ENCODE data around the gene MFSD6L.
A peak's percentile ranks its signal among the peaks of the same experiment; 100 is the strongest.

Gene MFSD6L

GRCh38 chr17:8798176-8798845, 854 bp downstream of the MFSD6L start:
- Histone ChIP-seq H3K27me3 (ENCODE audit: insufficient read depth, low read length) (no peaks in the 10 kb centered on the region), H3K14ac (ENCODE audit: low read length) (no peak overlapping the region), H4K91ac (ENCODE audit: low read depth, low read length) (peak overlapping the region; percentile 63), H4K12ac (ENCODE audit: low read depth, low read length) (no peak overlapping the region), H2BK5ac (ENCODE audit: low read depth, low read length, poor library complexity) (no peak overlapping the region), H3K9me3 (ENCODE audit: insufficient read depth, low read depth, low read length) (no peaks in the 10 kb centered on the region), H3K18ac (ENCODE audit: low read length) (no peak overlapping the region), H3K23ac (ENCODE audit: low read length) (no peak overlapping the region), H2BK120ac (ENCODE audit: insufficient read depth, low read length, poor library complexity) (no peak overlapping the region), H3K36me3 (ENCODE audit: control insufficient read depth in 1 of 2, insufficient read depth in 2 of 2, low read length in 2 of 2) (no peaks in the 10 kb centered on the region), H3K4me3 (ENCODE audit: low read depth, low read length) (no peak overlapping the region), H4K8ac (ENCODE audit: low read depth, low read length) (peak overlapping the region; percentile 31), H3K4me2 (ENCODE audit: low read length) (peak overlapping the region; percentile 64), H3K9ac (ENCODE audit: low read length) (no peak overlapping the region), H3K4ac (ENCODE audit: low read depth, low read length) (no peak overlapping the region), H2AFZ (ENCODE audit: insufficient read depth, low read length, poor library complexity) (no peak overlapping the region), H3K4me1 (ENCODE audit: control insufficient read depth in 1 of 2, insufficient read depth in 2 of 2, low read length in 2 of 2) (peaks cover 12 to 15% of the 10 kb centered on the region in 2 experiments), H3K27ac (ENCODE audit: low read depth, low read length) (no peak overlapping the region), H3K79me1 (ENCODE audit: low read length) (peaks cover 2% of the 10 kb centered on the region), H2AK5ac (ENCODE audit: low read length) (no peak overlapping the region), H2BK12ac (ENCODE audit: low read length) (no peak overlapping the region), H3K79me2 (ENCODE audit: control insufficient read depth, insufficient read depth, low read length, poor library complexity) (no peaks in the 10 kb centered on the region)
- WGBS (ENCODE audit: extremely low coverage, insufficient coverage, insufficient read length) = no CpG with 5 or more reads among the region's 23 CpGs
- no peak for DNase-seq

- H3K27me3 ChIP-seq (ENCODE audit: insufficient read depth, low read length) = no peaks in the 10 kb centered on the region
- H2AK5ac ChIP-seq (ENCODE audit: low read length) = no peak overlapping the region
- DNase-seq = no peak
- no CpG with 5 or more reads among the region's 14 CpGs for WGBS (ENCODE audit: extremely low coverage, insufficient coverage, insufficient read length)
- H2AFZ ChIP-seq (ENCODE audit: insufficient read depth, low read length, poor library complexity) = no peak overlapping the region
- H2BK5ac ChIP-seq (ENCODE audit: low read depth, low read length, poor library complexity) = no peak overlapping the region
- no peak overlapping the region for H4K91ac ChIP-seq (ENCODE audit: low read depth, low read length)
- no peak overlapping the region for H3K4me2 ChIP-seq (ENCODE audit: low read length)
- no peak overlapping the region for H3K14ac ChIP-seq (ENCODE audit: low read length)
- H3K27ac ChIP-seq (ENCODE audit: low read depth, low read length) = no peak overlapping the region
- no peaks in the 10 kb centered on the region for H3K36me3 ChIP-seq (ENCODE audit: control insufficient read depth in 1 of 2, insufficient read depth in 2 of 2, low read length in 2 of 2)
- peaks cover 12 to 15% of the 10 kb centered on the region in 2 experiments for H3K4me1 ChIP-seq (ENCODE audit: control insufficient read depth in 1 of 2, insufficient read depth in 2 of 2, low read length in 2 of 2)
- H4K12ac ChIP-seq (ENCODE audit: low read depth, low read length) = no peak overlapping the region
- H3K9ac ChIP-seq (ENCODE audit: low read length) = no peak overlapping the region
- H3K18ac ChIP-seq (ENCODE audit: low read length) = no peak overlapping the region
- H3K4ac ChIP-seq (ENCODE audit: low read depth, low read length) = no peak overlapping the region
- H2BK120ac ChIP-seq (ENCODE audit: insufficient read depth, low read length, poor library complexity) = no peak overlapping the region
- H2BK12ac ChIP-seq (ENCODE audit: low read length) = no peak overlapping the region
- H3K79me1 ChIP-seq (ENCODE audit: low read length) = peaks cover 2% of the 10 kb centered on the region
- no peak overlapping the region for H3K4me3 ChIP-seq (ENCODE audit: low read depth, low read length)
- H4K8ac ChIP-seq (ENCODE audit: low read depth, low read length) = no peak overlapping the region
- no peak overlapping the region for H3K23ac ChIP-seq (ENCODE audit: low read length)
- no peaks in the 10 kb centered on the region for H3K79me2 ChIP-seq (ENCODE audit: control insufficient read depth, insufficient read depth, low read length, poor library complexity)
- no peaks in the 10 kb centered on the region for H3K9me3 ChIP-seq (ENCODE audit: insufficient read depth, low read depth, low read length)
Observed at GRCh38 chr17:8797621-8798175, 1.5 kb downstream of the MFSD6L start.

GRCh38 chr17:8794636-8795035, 4.5 kb downstream of the MFSD6L start:
- no CpG with 5 or more reads among the region's 7 CpGs for WGBS (ENCODE audit: extremely low coverage, insufficient coverage, insufficient read length)
- no peak overlapping the region for H4K8ac ChIP-seq (ENCODE audit: low read depth, low read length)

GRCh38 chr17:8793649-8794048, 5.5 kb downstream of the MFSD6L start:
- Histone ChIP-seq H3K4me2 (ENCODE audit: low read length) (no peak overlapping the region), H2BK12ac (ENCODE audit: low read length) (no peak overlapping the region), H3K4me3 (ENCODE audit: low read depth, low read length) (no peak overlapping the region), H2AFZ (ENCODE audit: insufficient read depth, low read length, poor library complexity) (no peak overlapping the region), H3K79me2 (ENCODE audit: control insufficient read depth, insufficient read depth, low read length, poor library complexity) (no peaks in the 10 kb centered on the region), H2BK5ac (ENCODE audit: low read depth, low read length, poor library complexity) (no peak overlapping the region), H3K14ac (ENCODE audit: low read length) (no peak overlapping the region), H3K4ac (ENCODE audit: low read depth, low read length) (no peak overlapping the region), H3K9me3 (ENCODE audit: insufficient read depth, low read depth, low read length) (no peaks in the 10 kb centered on the region), H3K27me3 (ENCODE audit: insufficient read depth, low read length) (no peaks in the 10 kb centered on the region), H3K79me1 (ENCODE audit: low read length) (no peaks in the 10 kb centered on the region), H3K4me1 (ENCODE audit: control insufficient read depth in 1 of 2, insufficient read depth in 2 of 2, low read length in 2 of 2) (peaks cover under 1 to 2% of the 10 kb centered on the region in 2 experiments), H4K8ac (ENCODE audit: low read depth, low read length) (no peak overlapping the region), H2BK120ac (ENCODE audit: insufficient read depth, low read length, poor library complexity) (no peak overlapping the region), H3K23ac (ENCODE audit: low read length) (no peak overlapping the region), H3K9ac (ENCODE audit: low read length) (no peak overlapping the region), H3K18ac (ENCODE audit: low read length) (no peak overlapping the region), H2AK5ac (ENCODE audit: low read length) (no peak overlapping the region), H4K12ac (ENCODE audit: low read depth, low read length) (no peak overlapping the region), H3K36me3 (ENCODE audit: control insufficient read depth in 1 of 2, insufficient read depth in 2 of 2, low read length in 2 of 2) (no peaks in the 10 kb centered on the region), H4K91ac (ENCODE audit: low read depth, low read length) (no peak overlapping the region), H3K27ac (ENCODE audit: low read depth, low read length) (no peak overlapping the region)
- WGBS (ENCODE audit: extremely low coverage, insufficient coverage, insufficient read length) = 100% methylated on average over 2 of the region's 2 CpGs
- no peak for DNase-seq

More at GRCh38 chr17:8794636-8795035, 4.5 kb downstream of the MFSD6L start:
- peaks cover 9 to 11% of the 10 kb centered on the region in 2 experiments for H3K4me1 ChIP-seq (ENCODE audit: control insufficient read depth in 1 of 2, insufficient read depth in 2 of 2, low read length in 2 of 2)
- H3K79me2 ChIP-seq (ENCODE audit: control insufficient read depth, insufficient read depth, low read length, poor library complexity) = no peaks in the 10 kb centered on the region
- no peak overlapping the region for H3K18ac ChIP-seq (ENCODE audit: low read length)
- no peak overlapping the region for H4K91ac ChIP-seq (ENCODE audit: low read depth, low read length)
- no peak overlapping the region for H3K4me2 ChIP-seq (ENCODE audit: low read length)
- no peak overlapping the region for H2BK120ac ChIP-seq (ENCODE audit: insufficient read depth, low read length, poor library complexity)
- no peak overlapping the region for H3K4ac ChIP-seq (ENCODE audit: low read depth, low read length)
- DNase-seq = no peak
- no peaks in the 10 kb centered on the region for H3K9me3 ChIP-seq (ENCODE audit: insufficient read depth, low read depth, low read length)
- no peak overlapping the region for H3K9ac ChIP-seq (ENCODE audit: low read length)
- no peak overlapping the region for H4K12ac ChIP-seq (ENCODE audit: low read depth, low read length)
- H3K36me3 ChIP-seq (ENCODE audit: control insufficient read depth in 1 of 2, insufficient read depth in 2 of 2, low read length in 2 of 2) = no peaks in the 10 kb centered on the region
- H3K23ac ChIP-seq (ENCODE audit: low read length) = no peak overlapping the region
- no peak overlapping the region for H2AFZ ChIP-seq (ENCODE audit: insufficient read depth, low read length, poor library complexity)
- H2AK5ac ChIP-seq (ENCODE audit: low read length) = no peak overlapping the region
- no peak overlapping the region for H3K27ac ChIP-seq (ENCODE audit: low read depth, low read length)
- no peaks in the 10 kb centered on the region for H3K27me3 ChIP-seq (ENCODE audit: insufficient read depth, low read length)
- H2BK5ac ChIP-seq (ENCODE audit: low read depth, low read length, poor library complexity) = no peak overlapping the region
- no peak overlapping the region for H3K14ac ChIP-seq (ENCODE audit: low read length)
- H3K4me3 ChIP-seq (ENCODE audit: low read depth, low read length) = no peak overlapping the region
- H2BK12ac ChIP-seq (ENCODE audit: low read length) = no peak overlapping the region
- no peaks in the 10 kb centered on the region for H3K79me1 ChIP-seq (ENCODE audit: low read length)
